MCF 10A (cell line): ENCODE measurements around the gene ZDHHC17. TPM values are rescaled to one million over a fixed set of nuclear protein-coding genes. Genes with fewer than 3 reads are reported as not detected.

Experiments
- BruUV-seq: library from RNA; stranded (reverse); fragments of 400-500 nt; replicated peaks from 2 replicates; lab custom pipeline; 2021; lab: Mats Ljungman, UMichigan
- CTCF ChIA-PET: fragments of 300-600 bp; sonication (Branson Sonifier 250); formaldehyde crosslinking; extraction: SDS; loops from one replicate; lab custom pipeline; 2021; ENCODE audit warnings: antibody characterized with exemption, inconsistent platforms; lab: Yijun Ruan, JAX
- POLR2A ChIA-PET: fragments of 300-600, 350-650 bp; sonication (Branson Sonifier 250); formaldehyde crosslinking; extraction: SDS; loops from one replicate; lab custom pipeline; 2020; ENCODE audit warnings: antibody characterized with exemption, inconsistent platforms; lab: Yijun Ruan, JAX
- DNase-seq: peaks from one replicate; pipeline ENCODE4 v3.0.0-alpha.2; 2018; ENCODE audit not compliant: unreplicated experiment
- H3K27ac Mint-ChIP-seq: one replicate; pipeline ENCODE4 v1.8.0; 2022; ENCODE audit warnings: mild to moderate bottlenecking, low read depth, mixed read lengths; ENCODE audit not compliant: unreplicated experiment
- H3K27me3 Mint-ChIP-seq: one replicate; pipeline ENCODE4 v1.8.0; 2022; ENCODE audit warnings: mixed read lengths; ENCODE audit not compliant: insufficient read depth, unreplicated experiment
- H3K36me3 Mint-ChIP-seq: one replicate; pipeline ENCODE4 v1.8.0; 2022; ENCODE audit warnings: mild to moderate bottlenecking, moderate library complexity, mixed read lengths; ENCODE audit not compliant: insufficient read depth, unreplicated experiment
- H3K4me1 Mint-ChIP-seq: one replicate; pipeline ENCODE4 v1.8.0; 2022; ENCODE audit warnings: mixed read lengths; ENCODE audit not compliant: insufficient read depth, unreplicated experiment
- H3K4me3 Mint-ChIP-seq: one replicate; pipeline ENCODE4 v1.8.0; 2022; ENCODE audit warnings: mild to moderate bottlenecking, moderate library complexity, mixed read lengths; ENCODE audit not compliant: unreplicated experiment
- H3K9me3 Mint-ChIP-seq: one replicate; pipeline ENCODE4 v1.8.0; 2022; ENCODE audit warnings: mixed read lengths; ENCODE audit not compliant: unreplicated experiment
- intact Hi-C: fragments of 100-400 bp; cut with micrococcal nuclease; formaldehyde crosslinking; loops from 2 replicates; pipeline ENCODE4 v1.14.1; 2022
- total RNA-seq: library from RNA; stranded (reverse); gene quantifications from 2 replicates; pipeline ENCODE4 v1.2.3, GENCODE V29; 2022
- TF ChIP-seq, protein P1 (sequence below): fragments of 200-600 bp; IDR thresholded peaks from one replicate; pipeline ENCODE4 v1.8.0; 2022; ENCODE audit warnings: antibody characterized with exemption, mild to moderate bottlenecking; ENCODE audit not compliant: unreplicated experiment

Gene ZDHHC17
- total RNA-seq, 1 experiment from 2014 or later, result 26.9 TPM

DNA sequence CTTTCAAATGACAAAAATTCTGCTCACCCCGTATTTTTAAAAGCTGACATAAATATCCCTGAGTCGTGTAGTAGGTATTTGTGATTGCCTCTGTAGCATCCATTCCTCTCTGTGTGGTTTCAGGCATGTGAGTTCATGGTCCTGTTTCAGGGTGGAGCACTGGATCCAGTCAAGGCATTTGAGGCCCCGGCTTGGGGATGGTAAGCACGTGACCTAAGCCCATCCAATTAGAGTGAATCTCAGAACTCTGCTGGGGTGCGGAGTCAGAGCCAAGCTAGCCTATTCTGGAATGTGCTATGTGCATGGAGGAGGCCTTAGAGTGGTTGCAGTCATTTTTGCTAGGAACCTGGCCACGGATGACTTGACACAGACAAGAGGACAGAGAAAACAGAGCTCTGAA, 119.2 kb downstream of the ZDHHC17 start:
- CTCF ChIA-PET, result interaction anchor here (2.1 kb wide), 1 partner anchor 128 kb away, joined by 9 read pairs; no protein-coding TSS in a partner anchor
- no peak for DNase-seq
- intact Hi-C loops, result no loop called here
- BruUV-seq, result no TSS peak
- TF ChIP-seq, protein P1, sequence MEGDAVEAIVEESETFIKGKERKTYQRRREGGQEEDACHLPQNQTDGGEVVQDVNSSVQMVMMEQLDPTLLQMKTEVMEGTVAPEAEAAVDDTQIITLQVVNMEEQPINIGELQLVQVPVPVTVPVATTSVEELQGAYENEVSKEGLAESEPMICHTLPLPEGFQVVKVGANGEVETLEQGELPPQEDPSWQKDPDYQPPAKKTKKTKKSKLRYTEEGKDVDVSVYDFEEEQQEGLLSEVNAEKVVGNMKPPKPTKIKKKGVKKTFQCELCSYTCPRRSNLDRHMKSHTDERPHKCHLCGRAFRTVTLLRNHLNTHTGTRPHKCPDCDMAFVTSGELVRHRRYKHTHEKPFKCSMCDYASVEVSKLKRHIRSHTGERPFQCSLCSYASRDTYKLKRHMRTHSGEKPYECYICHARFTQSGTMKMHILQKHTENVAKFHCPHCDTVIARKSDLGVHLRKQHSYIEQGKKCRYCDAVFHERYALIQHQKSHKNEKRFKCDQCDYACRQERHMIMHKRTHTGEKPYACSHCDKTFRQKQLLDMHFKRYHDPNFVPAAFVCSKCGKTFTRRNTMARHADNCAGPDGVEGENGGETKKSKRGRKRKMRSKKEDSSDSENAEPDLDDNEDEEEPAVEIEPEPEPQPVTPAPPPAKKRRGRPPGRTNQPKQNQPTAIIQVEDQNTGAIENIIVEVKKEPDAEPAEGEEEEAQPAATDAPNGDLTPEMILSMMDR, result no peak
- POLR2A ChIA-PET, result interaction anchor here (0.7 kb wide), 1 partner anchor 17 kb away, joined by 3 read pairs; no protein-coding TSS in a partner anchor
- peaks cover 8% of the 10 kb centered on the region for H3K9me3 Mint-ChIP-seq
- H3K4me1 Mint-ChIP-seq, result peaks cover 4% of the 10 kb centered on the region
- no peaks in the 10 kb centered on the region for H3K36me3 Mint-ChIP-seq
- H3K27me3 Mint-ChIP-seq, result no peaks in the 10 kb centered on the region
- no peak overlapping the region for H3K4me3 Mint-ChIP-seq
- H3K27ac Mint-ChIP-seq, result no peak overlapping the region

DNA sequence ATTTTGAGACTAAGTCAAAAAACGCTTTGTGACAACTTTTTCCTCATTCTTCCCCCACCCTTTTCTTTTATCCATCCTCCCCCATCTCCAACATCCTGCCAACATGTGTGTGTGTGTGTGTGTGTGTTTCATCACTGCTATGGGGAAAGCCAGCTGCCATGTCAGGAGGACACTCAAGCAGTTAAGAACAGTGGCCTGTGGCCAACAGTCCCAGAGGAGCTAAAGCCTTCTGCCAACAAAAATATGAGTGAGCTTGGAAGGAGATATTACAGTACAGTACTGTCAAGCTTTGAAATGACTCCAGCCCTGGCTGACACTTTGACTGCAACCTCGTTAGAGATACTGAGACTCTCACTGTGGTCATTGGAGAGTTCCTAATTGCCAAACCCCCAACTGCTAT, 119.9 kb downstream of the ZDHHC17 start:
- ChIA-PET CTCF (interaction anchor here (0.6 to 2.1 kb wide), 3 partner anchors 43 to 127 kb away, joined by 3 to 9 read pairs (median 4); no protein-coding TSS in a partner anchor), POLR2A (interaction anchor here (0.6 to 0.7 kb wide), 2 partner anchors 18 to 122 kb away, joined by 3 read pairs; no protein-coding TSS in a partner anchor)
- Mint-ChIP-seq H3K36me3 (no peaks in the 10 kb centered on the region), H3K27ac (no peak overlapping the region), H3K4me3 (no peak overlapping the region), H3K27me3 (no peaks in the 10 kb centered on the region), H3K4me1 (peaks cover 4% of the 10 kb centered on the region), H3K9me3 (peaks cover 8% of the 10 kb centered on the region)
- peak; percentile 73 for DNase-seq
- intact Hi-C loops, result no loop called here
- no TSS peak for BruUV-seq
- TF ChIP-seq, protein P1, result no peak

DNA sequence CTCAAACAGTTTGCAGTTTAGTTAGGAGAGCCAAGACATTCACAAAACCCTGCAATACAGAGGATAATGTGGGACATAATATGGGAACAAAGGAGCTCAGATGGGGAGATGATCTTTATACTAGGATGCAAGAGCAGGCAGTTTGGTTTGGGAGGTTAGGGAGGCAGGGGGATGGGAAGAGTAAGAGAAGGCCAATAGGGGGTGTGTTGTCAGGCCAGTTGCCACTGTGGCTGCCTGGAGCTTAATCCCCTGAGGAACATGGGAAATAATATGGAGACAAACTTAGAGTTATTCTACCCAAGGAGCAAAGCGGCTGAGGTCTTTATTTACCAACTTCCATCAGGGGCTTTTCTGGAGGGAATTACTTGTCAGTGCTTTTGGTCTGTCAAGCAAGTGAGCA, 124.9 kb downstream of the ZDHHC17 start:
- Mint-ChIP-seq H3K4me3 (no peak overlapping the region), H3K4me1 (peaks cover 12% of the 10 kb centered on the region), H3K27ac (no peak overlapping the region), H3K36me3 (no peaks in the 10 kb centered on the region), H3K27me3 (no peaks in the 10 kb centered on the region), H3K9me3 (peaks cover 3% of the 10 kb centered on the region)
- TF ChIP-seq, protein P1, result no peak
- intact Hi-C loops, result no loop called here
- POLR2A ChIA-PET, result interaction anchor here (0.9 kb wide), 1 partner anchor 10 kb away, joined by 3 read pairs; the partner anchor contains the start of gene CSRP2
- CTCF ChIA-PET, result interaction anchor here (0.6 kb wide), 1 partner anchor 55 kb away, joined by 3 read pairs; no protein-coding TSS in a partner anchor
- no TSS peak for BruUV-seq
- DNase-seq, result no peak

DNA sequence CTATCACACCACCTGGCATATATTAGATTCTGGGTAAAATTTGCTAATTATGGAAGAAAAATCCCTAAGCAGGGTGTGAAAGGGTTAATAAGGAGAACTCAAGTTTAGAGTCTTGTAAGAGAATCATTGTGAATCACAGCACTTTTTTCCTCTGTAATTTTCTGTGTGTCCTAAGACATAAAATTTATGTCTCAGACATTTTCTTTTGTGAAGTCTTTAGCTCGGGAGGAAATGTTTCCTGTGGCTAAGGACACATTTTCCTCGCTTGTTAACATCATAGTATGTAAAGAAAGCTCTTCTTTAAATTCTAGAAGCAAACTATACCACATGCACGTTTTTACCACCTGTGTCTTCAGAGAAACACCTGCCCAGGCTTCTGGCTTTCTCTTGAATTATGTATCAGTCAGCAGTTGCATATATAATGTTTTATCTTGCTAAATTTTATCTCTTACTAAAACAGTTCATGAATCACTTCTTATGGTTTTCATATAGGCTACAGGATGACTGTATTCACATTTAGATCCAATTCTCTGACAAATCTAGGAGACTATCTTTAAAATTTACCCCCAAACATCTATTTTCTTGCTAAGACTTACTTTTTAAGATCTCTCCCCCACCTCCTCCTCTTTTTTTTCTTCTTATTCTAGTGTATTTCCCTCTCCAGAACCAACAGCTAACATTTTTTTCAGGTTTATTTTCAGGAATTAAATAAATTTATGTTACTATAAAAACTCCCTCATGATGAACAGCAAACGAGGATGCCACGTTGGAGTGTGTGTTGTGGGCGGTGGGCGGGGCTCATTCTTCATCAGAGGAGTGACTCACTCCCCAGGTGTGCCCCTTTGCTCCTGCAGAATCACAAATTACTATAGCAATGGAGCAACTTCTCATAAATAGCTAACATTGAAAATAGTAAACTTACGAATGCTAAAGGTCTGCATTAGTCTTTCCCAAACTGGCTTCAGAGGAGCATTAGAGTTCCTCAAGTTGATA, 126.5 kb downstream of the ZDHHC17 start:
- no TSS peak for BruUV-seq
- Mint-ChIP-seq H3K27ac (peak overlapping the region; percentile 64), H3K27me3 (no peaks in the 10 kb centered on the region), H3K4me1 (peaks cover 9% of the 10 kb centered on the region), H3K36me3 (no peaks in the 10 kb centered on the region), H3K9me3 (no peaks in the 10 kb centered on the region), H3K4me3 (no peak overlapping the region)
- intact Hi-C loops, result no loop called here
- POLR2A ChIA-PET, result interaction anchor here (0.5 to 2.3 kb wide), 4 partner anchors 12 to 74 kb away, joined by 3 to 15 read pairs (median 3); partner anchors contain the start of gene CSRP2
- CTCF ChIA-PET, result interaction anchor here (0.6 to 1.3 kb wide), 2 partner anchors 11 to 42 kb away, joined by 3 read pairs; partner anchors contain the start of gene CSRP2
- peak; percentile 62 for DNase-seq
- TF ChIP-seq, protein P1, result no peak
